Natural killer cell (primary cell): ENCODE results near the gene AKAP14. TPM values are rescaled to one million over a fixed set of nuclear protein-coding genes. Genes with fewer than 3 reads are reported as not detected.
A peak's percentile ranks its signal among the peaks of the same experiment; 100 is the strongest.
"Not testable (repeated sequence)": the region's sequence is repeated elsewhere in the genome, so short reads cannot be mapped to it uniquely, and the experiment has no call there.

Experiments used
- ATAC-seq, 3 donors: fragments of 150-1000 bp in 2 of 3; fragments of 200-7000 bp in 1 of 3; cut with Tn5 transposase; 1 replicate in 1 of 3; 2 replicates in 2 of 3; pipeline ENCODE4 v1.10.0; 2021; ENCODE audit warnings: mild to moderate bottlenecking in 2 of 3, moderate library complexity in 2 of 3
- DNase-seq, 2 donors: peaks; one replicate each; pipeline versions ENCODE4 v3.0.0 to v3.0.0-alpha.2; 2013 to 2021; ENCODE audit warnings: mixed read lengths in 1 of 2
- H3K27ac ChIP-seq: one replicate; pipeline ENCODE4 v1.5.1; 2013; ENCODE audit warnings: mild to moderate bottlenecking, low read length
- H3K27me3 ChIP-seq: one replicate; pipeline ENCODE4 v1.6.1; 2013; ENCODE audit warnings: low read length; ENCODE audit not compliant: control insufficient read depth, insufficient read depth
- H3K36me3 ChIP-seq: one replicate; pipeline ENCODE4 v1.6.1; 2013; ENCODE audit warnings: low read length; ENCODE audit not compliant: control insufficient read depth, insufficient read depth
- H3K4me1 ChIP-seq: one replicate; pipeline ENCODE4 v1.6.1; 2013; ENCODE audit warnings: low read length; ENCODE audit not compliant: control insufficient read depth, insufficient read depth
- H3K4me3 ChIP-seq: one replicate; pipeline ENCODE4 v1.5.1; 2013; ENCODE audit warnings: low read length
- H3K9me3 ChIP-seq: one replicate; pipeline ENCODE4 v1.6.1; 2013; ENCODE audit warnings: low read length; ENCODE audit not compliant: control insufficient read depth, insufficient read depth
- H3K27ac Mint-ChIP-seq, 2 donors: one replicate each; pipeline ENCODE4 v1.8.0; 2022; ENCODE audit warnings: mild to moderate bottlenecking in 2 of 2, mixed read lengths in 2 of 2, moderate library complexity in 1 of 2
- H3K27me3 Mint-ChIP-seq, 2 donors: one replicate each; pipeline ENCODE4 v1.8.0; 2022; ENCODE audit warnings: low read depth in 2 of 2, mixed read lengths in 2 of 2
- H3K36me3 Mint-ChIP-seq: one replicate; pipeline ENCODE4 v1.8.0; 2022; ENCODE audit warnings: mixed read lengths
- H3K4me1 Mint-ChIP-seq, 2 donors: one replicate each; pipeline ENCODE4 v1.8.0; 2022; ENCODE audit warnings: mixed read lengths in 2 of 2
- H3K4me3 Mint-ChIP-seq: one replicate; pipeline ENCODE4 v1.8.0; 2022; ENCODE audit warnings: mild to moderate bottlenecking, moderate library complexity, mixed read lengths
- H3K9me3 Mint-ChIP-seq, 2 donors: one replicate each; pipeline ENCODE4 v1.8.0; 2022; ENCODE audit warnings: mixed read lengths in 2 of 2
- CTCF ChIP-seq: fragments of 200-600 bp; IDR thresholded peaks from one replicate; pipeline ENCODE4 v1.8.0; 2022; ENCODE audit warnings: antibody characterized with exemption
- WGBS: methylation state at CpG from one replicate; pipeline ENCODE4 v1.1.7; 2013; ENCODE audit warnings: missing lambda C conversion rate; ENCODE audit not compliant: insufficient coverage; 5-methylcytosine and 5-hydroxymethylcytosine counted together
- intact Hi-C: fragments of 100-400 bp; cut with micrococcal nuclease; formaldehyde crosslinking; loops from one replicate; pipeline ENCODE4 v1.14.2; 2022
- total RNA-seq, 4 donors: library from RNA; stranded (reverse); fragments of 120-200 nt in 1 of 4; gene quantifications; one replicate each; pipeline versions ENCODE4 v1.2.3 to v1.2.4, GENCODE V29; 2013 to 2022

AKAP14 gene
- total RNA-seq, 3 donors from 2014 or later (not counting 1 experiment from before 2014, with no cell fraction given), result not detected

DNA sequence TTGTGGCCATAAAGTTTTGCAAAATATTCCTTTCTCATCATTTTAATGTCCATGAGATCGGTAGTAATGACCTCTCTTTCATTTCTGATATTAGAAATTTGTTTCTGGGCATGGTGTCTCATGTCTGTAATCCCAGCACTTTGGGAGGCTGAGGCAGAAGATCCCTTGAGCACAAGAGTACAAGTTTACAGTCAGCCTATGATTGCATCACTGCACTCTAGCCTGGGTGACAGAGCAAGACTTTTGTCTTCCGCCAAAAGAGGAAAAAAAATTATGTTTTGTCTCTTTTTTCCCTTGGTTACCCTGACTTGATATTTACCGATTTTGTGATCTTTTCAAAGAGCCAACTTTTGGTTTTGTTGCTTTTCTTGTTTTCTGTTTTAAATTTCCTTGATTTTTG is 58.7 kb downstream of the AKAP14 start:
- Histone ChIP-seq H3K9me3 (no peaks in the 10 kb centered on the region), H3K36me3 (no peaks in the 10 kb centered on the region), H3K27ac (no peak overlapping the region), H3K4me1 (peaks cover 17% of the 10 kb centered on the region), H3K27me3 (no peaks in the 10 kb centered on the region), H3K4me3 (no peak overlapping the region)
- H3K4me1 Mint-ChIP-seq, result peaks cover 8 to 12% of the 10 kb centered on the region in 2 donors
- H3K36me3 Mint-ChIP-seq, result no peaks in the 10 kb centered on the region
- no peak for TF ChIP-seq CTCF
- intact Hi-C loops, result no loop called here
- peak in 1 of 2 donors; percentile 3 for DNase-seq
- H3K27ac Mint-ChIP-seq, result no peak overlapping the region
- ATAC-seq, result no peak
- no peak overlapping the region for H3K4me3 Mint-ChIP-seq
- no peaks in the 10 kb centered on the region for H3K9me3 Mint-ChIP-seq
- 100% methylated on average over 1 of the region's 3 CpGs for WGBS
- peaks cover 6 to 27% of the 10 kb centered on the region in 2 donors for H3K27me3 Mint-ChIP-seq

DNA sequence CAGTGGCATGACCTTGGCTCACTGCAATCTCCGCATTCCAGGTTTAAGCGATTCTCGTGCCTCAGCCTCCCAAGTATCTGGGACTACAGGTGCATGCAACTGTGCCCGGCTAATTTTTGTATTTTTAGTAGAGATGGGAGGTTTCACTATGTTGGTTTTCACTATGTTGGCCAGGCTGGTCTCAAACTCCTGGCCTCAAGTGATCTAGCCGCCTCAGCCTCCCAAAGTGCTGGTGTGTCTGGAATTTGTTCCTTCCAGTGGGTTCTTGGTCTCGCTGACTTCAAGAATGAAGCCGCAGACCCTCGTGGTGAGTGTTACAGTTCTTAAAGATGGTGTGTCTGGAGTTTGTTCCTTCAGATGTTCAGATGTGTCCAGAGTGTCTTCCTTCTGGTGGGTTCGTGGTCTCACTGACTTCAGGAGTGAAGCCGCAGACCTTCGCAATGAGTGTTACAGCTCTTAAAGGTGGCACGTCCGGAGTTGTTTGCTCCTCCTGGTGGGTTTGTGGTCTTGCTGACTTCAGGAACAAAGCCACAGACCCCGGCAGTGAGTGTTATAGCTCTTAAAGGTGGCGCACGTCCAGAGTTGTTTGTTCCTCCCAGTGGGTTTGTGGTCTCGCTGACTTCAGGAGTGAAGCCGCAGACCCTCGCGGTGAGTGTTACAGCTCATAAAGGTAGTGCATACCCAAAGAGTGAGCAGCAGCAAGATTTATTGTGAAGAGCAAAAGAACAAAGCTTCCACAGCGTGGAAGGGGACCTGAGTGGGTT is 60.3 kb downstream of the AKAP14 start:
- H3K4me3 Mint-ChIP-seq, H3K36me3 ChIP-seq, H3K9me3 Mint-ChIP-seq, H3K9me3 ChIP-seq, intact Hi-C loops, H3K4me3 ChIP-seq, H3K36me3 Mint-ChIP-seq, H3K27me3 ChIP-seq, H3K27ac ChIP-seq: not testable (repeated sequence)
- peaks cover 17% of the 10 kb centered on the region for H3K4me1 ChIP-seq
- Mint-ChIP-seq H3K27ac (peak overlapping the region; percentile 59 to 66), H3K4me1 (peaks cover 8 to 12% of the 10 kb centered on the region in 2 donors), H3K27me3 (peaks cover 3 to 43% of the 10 kb centered on the region in 2 donors)
- DNase-seq (peak; percentile 16 to 72), ATAC-seq (peak in 2 of 3 donors; percentile 58 to 75)
- 16% methylated on average over 17 of the region's 21 CpGs for WGBS

GRCh38 chrX:119960625-119961024 is 64.9 kb downstream of the AKAP14 start:
- H3K36me3 ChIP-seq, result no peaks in the 10 kb centered on the region
- H3K36me3 Mint-ChIP-seq, result no peaks in the 10 kb centered on the region
- H3K27me3 Mint-ChIP-seq, result peaks cover 8 to 33% of the 10 kb centered on the region in 2 donors
- H3K9me3 Mint-ChIP-seq, result no peaks in the 10 kb centered on the region
- H3K4me1 Mint-ChIP-seq, result peaks cover 7 to 10% of the 10 kb centered on the region in 2 donors
- H3K9me3 ChIP-seq, result no peaks in the 10 kb centered on the region
- H3K27me3 ChIP-seq, result peaks cover 2% of the 10 kb centered on the region
- no peak overlapping the region for H3K27ac Mint-ChIP-seq
- H3K4me3 ChIP-seq, result no peak overlapping the region
- no peak overlapping the region for H3K27ac ChIP-seq
- peaks cover 16% of the 10 kb centered on the region for H3K4me1 ChIP-seq
- TF ChIP-seq CTCF, result no peak
- H3K4me3 Mint-ChIP-seq, result no peak overlapping the region
- no peak for DNase-seq
- intact Hi-C loops, result no loop called here
- ATAC-seq, result no peak

DNA sequence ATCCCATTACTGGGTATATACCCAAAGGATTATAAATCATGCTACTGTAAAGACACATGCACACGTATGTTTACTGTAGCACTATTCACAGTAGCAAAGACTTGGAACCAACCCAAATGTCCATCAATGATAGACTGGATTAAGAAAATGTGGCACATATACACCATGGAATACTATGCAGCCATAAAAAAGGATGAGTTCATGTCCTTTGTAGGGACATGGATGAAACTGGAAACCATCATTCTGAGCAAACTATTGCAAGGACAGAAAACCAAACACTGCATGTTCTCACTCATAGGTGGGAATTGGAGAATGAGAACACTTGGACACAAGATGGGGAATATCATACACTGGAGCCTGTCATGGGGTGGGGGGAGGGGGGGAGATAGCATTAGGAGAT is 71.1 kb downstream of the AKAP14 start:
- H3K36me3 ChIP-seq, DNase-seq, H3K4me1 ChIP-seq, H3K9me3 ChIP-seq, H3K9me3 Mint-ChIP-seq, H3K27me3 Mint-ChIP-seq, H3K27ac Mint-ChIP-seq, H3K27me3 ChIP-seq, H3K4me3 ChIP-seq, H3K4me1 Mint-ChIP-seq, intact Hi-C loops, ATAC-seq, H3K36me3 Mint-ChIP-seq, H3K27ac ChIP-seq, H3K4me3 Mint-ChIP-seq: not testable (repeated sequence)
- WGBS, result no CpG with 5 or more reads among the region's 1 CpG

Other genes with a start within 250 kb of the AKAP14 start
- 100 to 1,000 TPM; 138 to 202 (median 158) TPM for gene SEPTIN6, start 202.7 kb upstream of the AKAP14 start, total RNA-seq
- gene SOWAHD, start 137.3 kb upstream of the AKAP14 start, total RNA-seq, result under 1 TPM in 1 of 3 donors, not detected in 2; 0.23 TPM
- gene RPL39, start 104.3 kb upstream of the AKAP14 start, total RNA-seq, result 1,000 to 10,000 TPM; 1,040 to 1,487 (median 1,381) TPM
- gene UPF3B, start 42.9 kb upstream of the AKAP14 start, total RNA-seq, result 10 to 100 TPM in 2 of 3 donors, 1 to 10 TPM in 1; 9.3 to 16.4 (median 12.4) TPM
- 10 to 100 TPM; 29.6 to 45.9 (median 34.7) TPM for gene RNF113A, start 24.2 kb upstream of the AKAP14 start, total RNA-seq
- 10 to 100 TPM; 43.6 to 56.8 (median 54.9) TPM for gene NDUFA1, start 24.1 kb upstream of the AKAP14 start, total RNA-seq
- 10 to 100 TPM; 14.7 to 20.0 (median 15.4) TPM for gene NKAP, start 47.9 kb downstream of the AKAP14 start, total RNA-seq
- gene RHOXF2B, start 181.8 kb downstream of the AKAP14 start, total RNA-seq, result not detected
- 1 to 10 TPM in 2 of 3 donors, not detected in 1; 1.4 to 2.6 TPM for gene RHOXF1, start 220.0 kb downstream of the AKAP14 start, total RNA-seq